Stimulated activated CD4-positive, alpha-beta T cell treated with anti-CD3 and anti-CD28 coated beads, Interleukin-4, amount 100 ng/mL, for 4 hours (primary cell): ENCODE data around the gene GOSR2.
"Not testable (repeated sequence)": the region's sequence is repeated elsewhere in the genome, so short reads cannot be mapped to it uniquely, and the experiment has no call there.

Source experiments
- DNase-seq, 2 experiments: peaks; one replicate each; pipeline ENCODE4 v3.0.0-alpha.2; 2020

Gene GOSR2

DNA sequence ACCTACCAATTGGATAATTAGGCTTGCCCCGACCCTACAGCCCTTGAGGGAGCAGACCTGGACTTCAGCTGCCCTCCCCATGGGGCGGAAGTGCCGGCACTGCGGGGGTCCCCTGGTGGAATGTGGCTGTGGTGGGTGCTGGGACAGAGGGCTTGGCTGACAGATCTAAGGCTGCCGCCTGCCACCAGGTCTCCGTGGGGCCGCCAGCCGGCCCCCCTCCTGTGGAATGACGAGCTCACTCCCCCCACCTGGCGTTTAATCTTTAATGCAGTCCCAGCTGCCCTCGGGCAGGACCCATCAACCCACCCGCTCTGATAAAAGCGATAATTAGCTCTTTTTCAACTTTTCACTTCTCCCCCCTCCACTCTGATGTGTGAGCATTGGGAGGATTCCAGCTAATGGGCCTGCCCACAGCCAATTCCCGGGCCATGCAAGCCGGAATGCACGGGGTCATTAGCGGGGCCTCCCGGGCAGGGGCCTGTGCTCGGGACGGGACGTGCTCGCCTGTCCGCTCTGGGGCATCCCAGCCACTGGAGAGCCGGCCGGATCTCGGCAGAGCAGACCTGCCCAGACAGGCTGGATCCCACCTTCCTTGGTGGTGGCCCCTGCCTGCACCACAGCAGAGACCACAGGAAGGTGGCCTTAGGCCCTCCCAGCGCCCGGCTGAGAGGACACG lies 28.3 kb upstream of the GOSR2 start:
- DNase-seq = no peak

- DNase-seq = no peak
Measured at GRCh38 chr17:46895171-46895570, 27.8 kb upstream of the GOSR2 start.

GRCh38 chr17:46896991-46897390 lies 26.0 kb upstream of the GOSR2 start:
- no peak for DNase-seq

GRCh38 chr17:46898364-46898763 lies 24.6 kb upstream of the GOSR2 start:
- no peak for DNase-seq

- DNase-seq = no peak
Measured at GRCh38 chr17:46898860-46899259, 24.1 kb upstream of the GOSR2 start.

GRCh38 chr17:46901291-46901690 lies 21.7 kb upstream of the GOSR2 start:
- DNase-seq = no peak

DNA sequence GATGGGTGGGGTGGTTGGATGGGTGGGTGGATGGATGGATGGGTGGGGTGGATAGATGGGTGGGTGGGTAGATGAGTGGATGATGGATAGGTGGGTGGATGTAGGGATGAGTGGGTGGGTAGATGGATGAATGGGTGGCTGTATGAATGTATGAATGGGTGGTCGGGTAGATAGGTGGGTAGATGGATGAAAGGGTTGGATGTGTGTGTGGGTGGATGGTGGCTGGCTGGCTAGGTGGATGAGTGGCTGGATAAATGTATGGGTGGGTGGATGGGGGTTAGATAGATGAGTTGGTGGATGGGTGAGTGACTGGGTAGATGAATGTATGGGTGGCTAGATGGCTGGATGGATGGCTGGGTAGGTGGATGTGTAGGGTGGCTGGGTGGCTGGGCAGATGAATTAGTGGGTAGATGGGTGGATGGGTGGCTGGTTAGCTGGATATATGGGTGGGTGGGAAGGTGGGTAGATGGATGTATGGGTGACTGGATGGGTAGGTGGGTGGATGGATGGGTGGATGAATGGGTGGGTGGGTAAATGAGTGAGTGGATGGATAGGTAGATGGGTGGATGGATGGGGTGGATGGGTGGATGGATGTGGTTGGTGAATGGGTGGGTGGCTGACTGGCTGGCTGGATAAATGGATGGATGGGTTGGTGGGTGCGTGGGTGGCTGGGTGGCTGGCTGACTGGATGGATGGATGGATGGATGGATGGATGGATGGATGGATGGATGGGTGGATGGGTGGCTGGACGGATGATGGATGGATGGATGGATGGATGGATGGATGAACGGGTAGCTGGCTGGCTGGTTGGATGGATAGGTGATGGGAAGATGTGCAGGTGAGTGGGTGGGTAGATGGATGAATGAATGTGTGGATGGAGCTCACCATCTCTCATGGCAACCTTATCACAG lies 18.9 kb upstream of the GOSR2 start:
- no peak for DNase-seq

- DNase-seq = no peak
Measured at GRCh38 chr17:46908068-46908737, 14.8 kb upstream of the GOSR2 start.

GRCh38 chr17:46910179-46910927 lies 12.6 kb upstream of the GOSR2 start:
- DNase-seq = no peak

DNA sequence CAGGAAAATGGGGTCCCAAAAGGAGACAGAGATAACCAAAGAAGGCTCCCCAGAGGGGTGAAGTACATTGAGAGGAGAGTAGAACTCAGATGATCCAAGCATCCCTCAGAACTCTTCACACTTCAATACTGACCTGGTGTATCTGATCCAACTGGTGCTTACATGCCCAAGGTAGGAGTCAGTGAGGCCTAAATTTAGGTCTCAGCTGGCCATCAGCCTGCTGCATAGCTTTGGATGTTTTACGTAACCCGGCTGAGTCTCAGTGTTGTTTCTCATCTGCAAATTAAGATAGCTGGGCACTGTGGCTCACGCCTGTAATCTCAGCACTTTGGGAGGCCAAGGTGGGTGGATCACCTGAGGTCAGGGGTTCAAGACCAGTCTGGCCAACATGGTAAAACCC lies 11.6 kb upstream of the GOSR2 start:
- DNase-seq = no peak

DNA sequence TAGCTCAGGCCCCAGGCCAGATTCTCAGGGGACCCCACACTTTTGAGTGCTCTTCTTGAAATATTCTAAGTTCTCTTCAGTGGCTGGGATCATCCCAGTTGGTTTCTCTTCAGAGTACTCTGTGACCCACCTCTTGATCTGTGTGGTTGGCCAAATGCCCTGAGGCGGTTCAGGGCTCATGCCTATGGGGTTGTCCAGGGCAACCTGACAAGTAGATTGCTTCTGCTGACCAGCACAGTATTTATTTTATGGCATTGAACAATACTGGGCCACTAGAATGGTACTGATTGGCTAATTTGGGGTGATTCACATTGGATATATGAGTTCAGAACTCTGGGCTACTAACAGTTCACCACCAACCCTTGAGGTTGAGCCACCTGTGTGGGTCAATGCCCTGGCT lies 7.4 kb upstream of the GOSR2 start:
- no peak for DNase-seq

GRCh38 chr17:46916211-46916610 lies 6.7 kb upstream of the GOSR2 start:
- no peak for DNase-seq

- DNase-seq = no peak
Measured at GRCh38 chr17:46916623-46917022, 6.3 kb upstream of the GOSR2 start.

GRCh38 chr17:46917041-46917440 lies 5.9 kb upstream of the GOSR2 start:
- no peak for DNase-seq

DNA sequence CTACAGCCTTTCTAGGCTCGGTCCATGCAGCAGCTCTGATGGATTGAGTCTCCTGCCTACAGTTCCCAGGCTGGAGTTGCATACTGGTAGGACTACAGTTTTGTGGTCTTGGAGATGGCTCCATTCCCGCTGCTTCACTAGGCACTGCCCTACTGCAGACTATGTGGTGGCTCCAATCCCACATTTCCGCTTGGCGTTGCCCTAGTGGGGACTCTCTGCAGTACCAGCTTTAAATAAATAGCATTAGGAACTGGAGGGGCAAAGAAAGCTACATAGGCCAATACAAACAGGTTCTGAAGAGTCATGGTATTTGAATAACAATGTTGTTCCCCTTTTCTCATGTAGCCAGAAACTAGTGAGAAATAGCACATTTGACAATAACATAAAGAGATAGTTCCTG lies 5.4 kb upstream of the GOSR2 start:
- DNase-seq = no peak

- not testable (repeated sequence) for DNase-seq
Measured at GRCh38 chr17:46921962-46922361, 998 bp upstream of the GOSR2 start.

- no peak for DNase-seq
Measured at GRCh38 chr17:46922487-46922803, 515 bp upstream of the GOSR2 start.

GRCh38 chr17:46925185-46925868 lies 2.4 kb downstream of the GOSR2 start:
- no peak for DNase-seq

DNA sequence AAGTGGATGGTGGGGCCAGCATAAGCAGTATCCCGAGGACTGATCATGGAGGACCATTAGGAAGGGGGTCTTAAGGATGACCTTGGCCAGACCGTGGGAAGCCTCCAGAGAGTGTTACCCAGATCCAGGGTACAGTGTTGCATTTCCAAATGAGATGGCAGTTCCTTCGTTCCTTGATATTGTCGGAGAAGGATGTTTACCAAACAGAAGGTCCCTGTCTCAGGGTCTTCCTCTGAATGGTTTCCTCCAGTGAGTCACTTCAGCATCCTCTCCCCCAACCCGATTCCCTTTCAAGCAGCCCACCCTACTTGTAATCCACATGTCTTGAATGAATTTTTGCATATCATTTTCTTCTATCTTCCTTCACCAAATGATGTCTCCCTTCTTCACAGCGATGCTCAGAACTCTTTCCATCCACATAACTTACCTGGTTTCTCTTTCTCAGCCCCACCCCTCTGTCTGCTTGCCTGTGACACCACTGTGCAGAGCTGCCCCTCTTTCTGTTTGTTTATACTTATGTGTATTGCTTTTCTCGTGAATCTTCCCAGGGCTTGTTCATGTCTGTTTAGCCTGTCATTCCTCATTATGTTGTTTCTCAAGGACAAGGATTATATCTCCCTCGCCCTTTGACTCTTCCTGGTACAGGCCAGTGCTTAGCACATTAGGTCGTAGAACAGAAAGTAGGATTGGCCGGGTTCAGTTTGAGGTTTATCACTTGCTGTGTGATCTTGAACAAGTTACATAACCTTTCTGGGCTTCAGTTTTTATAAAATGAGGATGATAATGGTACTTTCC lies 5.7 kb downstream of the GOSR2 start:
- DNase-seq = no peak

GRCh38 chr17:46929413-46929812 lies 6.5 kb downstream of the GOSR2 start:
- DNase-seq = no peak

DNA sequence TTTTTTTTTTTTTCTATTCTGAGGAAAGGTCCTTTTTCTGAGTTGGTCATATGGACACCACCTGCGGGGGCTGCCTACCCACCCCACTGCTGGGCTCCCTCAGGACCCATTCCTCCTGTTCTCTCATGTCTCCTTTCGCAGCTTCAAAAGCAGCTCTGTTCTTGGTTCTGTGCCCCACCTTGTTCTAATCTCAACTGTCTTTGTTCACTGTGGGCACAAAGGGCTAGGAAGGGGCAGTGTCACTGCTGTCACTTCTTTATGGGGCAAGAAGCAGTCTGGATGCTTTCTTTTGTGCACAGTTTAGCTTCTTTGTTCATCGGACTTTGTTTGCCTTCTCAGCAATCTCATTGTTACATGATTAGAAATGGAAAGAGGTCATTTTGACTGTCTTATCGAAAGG lies 7.1 kb downstream of the GOSR2 start:
- DNase-seq = no peak

- DNase-seq = no peak
Measured at GRCh38 chr17:46931596-46931995, 8.6 kb downstream of the GOSR2 start.
